ENCODE data around the gene TSC22D4.
A peak's percentile ranks its signal among the peaks of the same experiment; 100 is the strongest.
"Not testable (repeated sequence)": the region's sequence is repeated elsewhere in the genome, so short reads cannot be mapped to it uniquely, and the experiment has no call there.

TSC22D4 gene

DNA sequence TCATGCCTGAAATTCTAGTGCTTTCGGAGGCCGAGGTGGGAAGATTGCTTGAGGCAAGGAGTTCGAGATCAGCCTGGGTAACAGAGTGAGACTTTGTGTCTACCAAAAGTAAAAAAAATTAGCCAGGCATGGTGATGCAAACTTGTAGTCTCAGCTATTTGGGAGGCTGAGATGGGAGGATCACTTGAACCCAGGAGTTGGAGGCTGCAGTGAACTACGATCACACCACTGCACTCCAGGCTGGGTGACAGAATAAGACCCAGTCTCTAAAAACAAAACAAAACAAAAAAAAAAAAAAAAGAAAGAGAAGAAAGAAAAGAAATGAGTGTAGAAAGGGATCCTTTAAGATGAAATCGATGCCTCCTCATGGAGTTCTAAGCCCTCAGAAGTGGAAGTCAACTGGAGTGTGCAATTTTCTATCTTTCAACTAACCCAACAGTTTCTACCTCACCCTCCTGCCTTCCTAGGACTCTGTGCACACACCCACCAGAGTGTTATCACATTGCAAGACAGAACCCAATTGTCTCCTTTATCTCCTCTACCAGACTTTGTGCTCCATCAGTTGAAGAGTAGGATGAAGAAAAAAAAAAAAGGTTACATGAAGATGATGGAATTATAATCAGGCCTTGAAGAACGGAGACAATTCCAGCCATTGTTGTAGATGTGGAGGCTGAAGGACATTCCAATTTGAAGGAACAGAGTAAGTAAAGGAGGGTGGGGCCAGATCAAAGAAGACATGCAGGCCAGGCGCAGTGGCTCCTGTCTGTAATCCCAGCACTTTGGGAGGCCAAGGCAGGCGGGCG lies 31.6 kb upstream of the TSC22D4 start:
- Histone ChIP-seq H3K4me1 (ENCODE audit: control insufficient read depth, insufficient read depth, low read length) (no peaks in the 10 kb centered on the region), H3K9me3 (ENCODE audit: control insufficient read depth, insufficient read depth, low read length) (no peaks in the 10 kb centered on the region), H3K27me3 (ENCODE audit: control insufficient read depth, insufficient read depth, low read length) (no peaks in the 10 kb centered on the region), H3K9ac (ENCODE audit: low read depth, low read length) (no peak overlapping the region), H3K4me3 (ENCODE audit: low read depth, low read length) (no peak overlapping the region), H3K36me3 (ENCODE audit: control insufficient read depth, insufficient read depth, low read length) (no peaks in the 10 kb centered on the region)

DNA sequence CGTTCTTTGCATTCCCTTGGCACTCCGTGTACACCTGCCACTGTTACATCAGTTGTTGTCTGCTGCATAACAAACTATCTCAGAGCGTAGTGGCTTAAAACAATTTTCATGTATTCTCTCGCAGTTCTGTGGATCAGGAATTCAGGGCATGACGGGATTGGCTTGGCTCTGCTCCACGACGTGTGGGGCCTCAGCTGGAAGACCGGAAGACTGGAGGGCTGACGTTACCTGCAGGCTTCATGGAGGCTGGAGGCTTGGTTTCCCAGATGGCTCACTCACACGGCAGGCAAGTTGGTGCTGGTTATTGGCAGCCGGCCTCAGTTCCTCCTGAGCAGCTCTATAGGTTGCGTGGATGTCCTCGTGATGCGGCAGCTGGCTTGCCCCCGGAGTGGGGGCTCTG lies 30.2 kb upstream of the TSC22D4 start:
- H3K36me3 ChIP-seq (ENCODE audit: control insufficient read depth, insufficient read depth, low read length) = no peaks in the 10 kb centered on the region
- H3K27me3 ChIP-seq (ENCODE audit: control insufficient read depth, insufficient read depth, low read length) = no peaks in the 10 kb centered on the region
- no peaks in the 10 kb centered on the region for H3K9me3 ChIP-seq (ENCODE audit: control insufficient read depth, insufficient read depth, low read length)
- H3K9ac ChIP-seq (ENCODE audit: low read depth, low read length) = no peak overlapping the region
- no peak overlapping the region for H3K4me3 ChIP-seq (ENCODE audit: low read depth, low read length)
- no peaks in the 10 kb centered on the region for H3K4me1 ChIP-seq (ENCODE audit: control insufficient read depth, insufficient read depth, low read length)

DNA sequence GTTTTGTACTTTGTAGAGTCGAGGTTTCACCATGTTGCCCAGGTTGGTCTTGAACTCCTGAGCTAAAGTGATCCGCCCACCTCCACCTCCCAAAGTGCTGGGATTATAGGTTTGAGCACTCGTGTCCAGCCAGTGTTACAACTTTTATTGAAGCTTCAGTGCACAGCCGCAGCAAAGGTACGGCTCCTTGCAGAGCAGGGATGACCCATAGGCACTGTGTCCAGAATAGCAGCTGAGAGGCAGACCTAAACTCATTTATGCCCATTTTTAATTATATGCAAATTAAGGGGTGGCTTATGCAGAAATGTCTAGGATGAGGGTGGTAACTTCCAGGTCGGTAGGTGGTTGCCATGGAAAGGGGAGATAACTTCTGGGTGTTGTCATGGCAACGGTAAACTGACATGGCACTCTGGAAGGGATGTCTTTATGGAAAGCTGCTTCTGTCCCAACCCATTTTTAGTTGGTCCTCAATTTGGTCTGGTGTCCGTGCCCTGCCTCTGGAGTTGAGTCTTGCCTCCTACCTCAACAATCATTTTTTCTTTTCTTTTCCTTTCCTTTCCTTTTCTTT lies 27.4 kb upstream of the TSC22D4 start:
- Histone ChIP-seq H3K9ac (ENCODE audit: low read depth, low read length) (no peak overlapping the region), H3K9me3 (ENCODE audit: control insufficient read depth, insufficient read depth, low read length) (no peaks in the 10 kb centered on the region), H3K4me1 (ENCODE audit: control insufficient read depth, insufficient read depth, low read length) (no peaks in the 10 kb centered on the region), H3K4me3 (ENCODE audit: low read depth, low read length) (no peak overlapping the region), H3K36me3 (ENCODE audit: control insufficient read depth, insufficient read depth, low read length) (no peaks in the 10 kb centered on the region), H3K27me3 (ENCODE audit: control insufficient read depth, insufficient read depth, low read length) (no peaks in the 10 kb centered on the region)

DNA sequence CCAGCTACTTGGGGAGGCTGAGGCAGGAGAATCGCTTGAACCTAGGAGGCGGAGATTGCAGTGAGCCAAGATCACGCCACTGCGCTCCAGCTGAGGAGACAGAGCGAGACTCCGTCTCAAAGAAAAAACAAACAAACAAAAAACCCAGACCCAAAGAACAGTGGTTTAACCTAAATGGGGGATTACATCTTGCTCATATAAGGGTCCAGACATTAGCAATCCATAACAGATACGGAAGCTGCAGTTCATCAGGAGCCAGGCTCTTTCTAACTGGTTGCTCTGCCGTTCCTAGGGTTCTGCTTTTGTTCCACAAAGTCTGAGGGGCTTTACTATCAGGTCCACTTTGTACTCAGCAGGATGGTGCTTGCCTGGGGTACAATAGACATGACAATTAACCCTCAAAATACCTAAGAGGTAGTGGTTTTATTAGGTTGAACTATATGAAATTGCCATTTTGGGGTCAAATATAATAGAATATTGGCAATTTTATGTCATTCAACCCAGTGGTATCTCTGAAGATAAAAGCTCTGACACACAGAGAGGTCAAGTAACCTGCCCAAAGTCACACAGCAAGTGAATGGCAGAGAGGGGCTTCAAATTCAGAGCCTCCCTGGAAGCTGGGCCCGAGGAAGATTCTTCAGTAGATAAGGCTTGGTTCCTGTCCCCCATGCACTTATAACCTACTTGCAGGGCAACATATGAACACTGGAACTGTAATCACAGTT lies 26.0 kb upstream of the TSC22D4 start:
- Histone ChIP-seq H3K9ac (ENCODE audit: low read depth, low read length) (no peak overlapping the region), H3K4me3 (ENCODE audit: low read depth, low read length) (no peak overlapping the region), H3K4me1 (ENCODE audit: control insufficient read depth, insufficient read depth, low read length) (no peaks in the 10 kb centered on the region), H3K27me3 (ENCODE audit: control insufficient read depth, insufficient read depth, low read length) (no peaks in the 10 kb centered on the region), H3K36me3 (ENCODE audit: control insufficient read depth, insufficient read depth, low read length) (no peaks in the 10 kb centered on the region), H3K9me3 (ENCODE audit: control insufficient read depth, insufficient read depth, low read length) (no peaks in the 10 kb centered on the region)

DNA sequence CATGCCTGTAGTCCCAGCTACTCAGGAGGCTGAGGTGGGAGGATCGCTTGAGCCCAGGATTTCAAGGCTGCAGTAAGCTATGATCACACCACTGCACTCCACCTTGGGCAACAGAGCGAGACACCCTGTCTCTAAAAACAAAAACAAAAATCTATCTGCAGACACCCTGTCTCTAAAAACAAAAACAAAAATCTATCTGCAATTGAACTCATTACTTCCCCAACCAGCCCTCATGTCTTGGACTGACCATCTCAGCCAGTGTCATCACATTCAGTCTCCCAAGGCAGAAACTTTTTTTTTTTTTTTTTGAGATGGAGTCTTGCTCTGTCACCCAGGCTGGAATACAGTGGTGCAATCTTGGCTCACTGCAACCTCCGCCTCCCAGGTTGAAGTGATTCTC lies 25.0 kb upstream of the TSC22D4 start:
- H3K9ac ChIP-seq (ENCODE audit: low read depth, low read length); H3K27me3 ChIP-seq (ENCODE audit: control insufficient read depth, insufficient read depth, low read length); H3K9me3 ChIP-seq (ENCODE audit: control insufficient read depth, insufficient read depth, low read length); H3K36me3 ChIP-seq (ENCODE audit: control insufficient read depth, insufficient read depth, low read length); H3K4me3 ChIP-seq (ENCODE audit: low read depth, low read length); H3K4me1 ChIP-seq (ENCODE audit: control insufficient read depth, insufficient read depth, low read length): not testable (repeated sequence)

DNA sequence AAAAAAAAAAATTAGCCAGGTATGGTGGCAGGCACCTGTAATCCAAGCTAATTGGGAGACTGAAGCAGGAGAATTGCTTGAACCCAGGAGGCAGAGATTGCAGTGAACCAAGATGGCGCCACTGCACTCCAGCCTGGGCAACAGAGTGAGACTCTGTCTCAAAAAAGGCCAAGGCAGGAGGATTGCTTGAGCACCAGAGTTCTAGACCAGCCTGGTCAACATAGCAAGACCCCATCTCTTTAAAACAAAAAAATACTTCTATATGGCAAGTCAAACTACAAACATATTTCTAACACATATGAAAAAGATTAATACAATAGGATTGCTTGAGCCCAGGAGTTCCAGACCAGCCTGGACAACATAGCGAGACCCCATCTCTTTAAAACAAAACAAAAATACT lies 21.7 kb upstream of the TSC22D4 start:
- H3K36me3 ChIP-seq (ENCODE audit: control insufficient read depth, insufficient read depth, low read length); H3K27me3 ChIP-seq (ENCODE audit: control insufficient read depth, insufficient read depth, low read length); H3K4me3 ChIP-seq (ENCODE audit: low read depth, low read length); H3K4me1 ChIP-seq (ENCODE audit: control insufficient read depth, insufficient read depth, low read length); H3K9me3 ChIP-seq (ENCODE audit: control insufficient read depth, insufficient read depth, low read length); H3K9ac ChIP-seq (ENCODE audit: low read depth, low read length): not testable (repeated sequence)

DNA sequence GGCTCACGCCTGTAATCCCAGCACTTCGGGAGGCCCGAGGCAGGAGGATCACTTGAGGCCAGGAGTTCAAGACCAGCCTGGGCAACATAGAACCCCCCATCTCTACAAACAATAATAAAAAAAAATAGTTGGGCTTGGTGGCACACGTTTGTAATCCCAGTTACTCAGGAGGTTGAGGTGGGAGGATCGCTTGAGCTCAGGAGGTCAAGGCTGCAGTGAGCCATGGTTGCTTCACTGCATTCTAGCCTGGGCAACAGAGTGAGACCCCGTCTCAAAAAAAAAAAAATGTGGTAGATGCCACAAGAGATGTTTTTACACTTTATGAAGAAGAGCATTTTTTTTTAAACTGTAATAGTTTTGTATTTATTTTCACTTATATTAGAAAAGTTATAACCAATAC lies 17.5 kb upstream of the TSC22D4 start:
- H3K9ac ChIP-seq (ENCODE audit: low read depth, low read length) = no peak overlapping the region
- peaks cover 3% of the 10 kb centered on the region for H3K36me3 ChIP-seq (ENCODE audit: control insufficient read depth, insufficient read depth, low read length)
- no peaks in the 10 kb centered on the region for H3K27me3 ChIP-seq (ENCODE audit: control insufficient read depth, insufficient read depth, low read length)
- no peak overlapping the region for H3K4me3 ChIP-seq (ENCODE audit: low read depth, low read length)
- H3K9me3 ChIP-seq (ENCODE audit: control insufficient read depth, insufficient read depth, low read length) = no peaks in the 10 kb centered on the region
- H3K4me1 ChIP-seq (ENCODE audit: control insufficient read depth, insufficient read depth, low read length) = peaks cover 2% of the 10 kb centered on the region

DNA sequence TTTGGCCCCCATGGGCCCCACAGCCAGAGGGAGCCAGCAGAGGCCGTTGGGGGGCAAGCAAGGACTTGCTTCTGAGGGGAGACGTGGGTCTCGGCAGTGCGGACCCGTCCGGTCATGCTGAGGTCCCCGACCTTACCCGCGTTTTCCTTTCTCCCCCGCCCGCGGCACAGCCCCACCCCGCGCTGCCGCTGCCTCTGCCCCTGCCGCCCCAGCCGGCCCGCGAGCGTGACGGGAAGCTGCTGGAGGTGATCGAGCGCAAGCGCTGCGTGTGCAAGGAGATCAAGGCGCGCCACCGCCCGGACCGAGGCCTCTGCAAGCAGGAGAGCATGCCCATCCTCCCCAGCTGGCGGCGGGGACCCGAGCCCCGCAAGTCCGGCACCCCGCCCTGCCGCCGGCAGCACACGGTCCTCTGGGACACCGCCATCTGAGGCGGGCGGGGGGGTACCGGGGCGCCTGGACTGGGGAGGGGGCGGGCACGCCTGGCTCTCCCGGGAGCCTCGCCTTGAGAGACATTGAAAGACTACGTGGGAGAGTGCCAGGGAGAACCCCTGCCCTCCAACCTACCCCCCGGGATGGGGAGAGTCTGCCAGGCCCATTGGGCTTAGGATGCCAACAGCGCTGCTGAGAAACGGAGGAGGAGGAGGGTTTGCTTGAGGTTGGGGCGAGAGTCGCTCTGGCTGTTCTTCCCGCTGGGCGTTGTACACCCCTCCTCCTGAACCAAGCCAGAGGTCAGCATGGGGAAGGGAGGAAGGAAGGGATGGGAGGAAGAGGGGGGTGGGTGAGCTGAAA lies 14.7 kb upstream of the TSC22D4 start:
- H3K4me3 ChIP-seq (ENCODE audit: low read depth, low read length) = peak overlapping the region; percentile 70
- no peaks in the 10 kb centered on the region for H3K27me3 ChIP-seq (ENCODE audit: control insufficient read depth, insufficient read depth, low read length)
- peak overlapping the region; percentile 26 for H3K9ac ChIP-seq (ENCODE audit: low read depth, low read length)

DNA sequence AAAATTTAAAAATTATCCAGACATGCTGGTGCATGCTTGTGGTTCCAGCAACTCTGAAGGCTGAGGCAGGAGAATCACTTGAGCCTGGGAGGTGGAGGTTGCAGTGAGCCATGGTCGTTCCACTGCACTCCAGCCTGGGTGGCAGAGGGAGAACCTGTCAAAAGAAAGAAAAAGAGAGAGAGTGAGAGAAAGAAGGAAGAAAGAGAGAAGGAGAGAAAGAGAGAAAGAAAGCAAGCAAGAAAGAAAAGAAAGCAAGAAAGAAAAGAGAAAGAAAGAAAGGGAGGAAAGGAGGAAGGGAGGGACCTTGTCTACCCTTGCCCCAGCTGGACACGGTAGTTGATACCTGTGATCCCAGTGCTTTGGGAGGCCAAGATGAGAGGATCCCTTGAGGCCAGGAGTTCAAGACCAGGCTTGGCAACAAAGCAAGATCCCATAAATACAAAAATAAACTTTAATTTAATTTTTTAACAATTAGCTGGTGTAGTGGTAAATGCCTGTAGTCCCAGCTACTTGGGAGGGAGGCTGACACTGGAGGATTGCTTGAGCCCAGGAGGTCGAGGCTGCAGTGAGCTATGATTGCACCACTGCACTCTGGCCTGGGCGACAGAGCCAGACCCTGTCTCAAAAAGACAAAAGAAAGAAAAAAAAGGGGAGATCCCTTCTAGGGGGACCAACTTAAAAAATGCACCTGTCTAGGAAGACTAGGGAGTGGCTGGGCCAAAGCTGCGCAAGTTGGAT lies 13.9 kb upstream of the TSC22D4 start:
- H3K27me3 ChIP-seq (ENCODE audit: control insufficient read depth, insufficient read depth, low read length) = no peaks in the 10 kb centered on the region
- H3K4me3 ChIP-seq (ENCODE audit: low read depth, low read length) = peak overlapping the region; percentile 70
- no peaks in the 10 kb centered on the region for H3K9me3 ChIP-seq (ENCODE audit: control insufficient read depth, insufficient read depth, low read length)
- peaks cover 2% of the 10 kb centered on the region for H3K4me1 ChIP-seq (ENCODE audit: control insufficient read depth, insufficient read depth, low read length)
- H3K36me3 ChIP-seq (ENCODE audit: control insufficient read depth, insufficient read depth, low read length) = peaks cover 3% of the 10 kb centered on the region
- H3K9ac ChIP-seq (ENCODE audit: low read depth, low read length) = no peak overlapping the region

More for the DNA sequence above, 14.7 kb upstream of the TSC22D4 start:
- Histone ChIP-seq H3K36me3 (ENCODE audit: control insufficient read depth, insufficient read depth, low read length) (peaks cover 3% of the 10 kb centered on the region), H3K9me3 (ENCODE audit: control insufficient read depth, insufficient read depth, low read length) (no peaks in the 10 kb centered on the region), H3K4me1 (ENCODE audit: control insufficient read depth, insufficient read depth, low read length) (peaks cover 2% of the 10 kb centered on the region)

DNA sequence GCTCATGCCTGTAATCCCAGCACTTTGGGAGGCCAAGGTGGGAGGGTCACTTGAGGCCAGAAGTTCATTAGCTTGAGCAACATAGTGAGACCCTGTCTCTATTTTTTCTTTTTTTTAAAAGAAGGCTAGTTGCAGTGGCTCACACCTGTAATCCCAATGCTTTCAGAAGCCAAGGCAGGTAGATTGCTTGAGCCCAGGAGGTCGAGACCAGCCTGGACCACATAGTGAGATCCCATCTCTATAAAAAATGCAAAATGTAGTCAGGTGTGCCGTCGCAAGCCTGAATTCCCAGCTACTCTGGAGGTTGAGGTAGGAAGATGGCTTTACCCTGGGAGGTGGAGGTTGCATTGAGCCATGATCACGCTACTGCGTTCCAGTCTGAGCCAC lies 12.2 kb upstream of the TSC22D4 start:
- Histone ChIP-seq H3K4me1 (ENCODE audit: control insufficient read depth, insufficient read depth, low read length) (peaks cover 2% of the 10 kb centered on the region), H3K9ac (ENCODE audit: low read depth, low read length) (no peak overlapping the region), H3K27me3 (ENCODE audit: control insufficient read depth, insufficient read depth, low read length) (no peaks in the 10 kb centered on the region), H3K36me3 (ENCODE audit: control insufficient read depth, insufficient read depth, low read length) (peaks cover 3% of the 10 kb centered on the region), H3K4me3 (ENCODE audit: low read depth, low read length) (no peak overlapping the region), H3K9me3 (ENCODE audit: control insufficient read depth, insufficient read depth, low read length) (no peaks in the 10 kb centered on the region)

Measured in iPS-15b (cell line).